ENCODE data around the gene FGF18. TPM values are rescaled to one million over a fixed set of nuclear protein-coding genes. Genes with fewer than 3 reads are reported as not detected.
"Not testable (repeated sequence)": the region's sequence is repeated elsewhere in the genome, so short reads cannot be mapped to it uniquely, and the experiment has no call there.

Gene FGF18
- total RNA-seq: 0.17 and 0.33 TPM in 2 replicates

GRCh38 chr5:171418982-171419687 lies at the start of gene FGF18:
Gene FGF18, plus strand, starts transcription at chr5:171419647. Its CDS starts 553 bp downstream, at chr5:171420200.
- intact Hi-C loops (cut with micrococcal nuclease): loop anchor here (1.0 to 10.0 kb wide), 3 partner anchors 488 to 876 kb away; no protein-coding TSS in a partner anchor
- peak; percentile 84 for DNase-seq
- no peaks in the 10 kb centered on the region for H3K9me3 Mint-ChIP-seq
- peaks cover 20% of the 10 kb centered on the region for H3K27me3 Mint-ChIP-seq
- peaks cover 13% of the 10 kb centered on the region for H3K4me1 Mint-ChIP-seq
- H3K4me3 Mint-ChIP-seq: peak within 1 kb of the TSS; percentile 80
- H3K27ac Mint-ChIP-seq: no peak within 1 kb of the TSS
- peaks cover 4% of the 10 kb centered on the region for H3K36me3 Mint-ChIP-seq (ENCODE audit: low read depth)

GRCh38 chr5:171369898-171370297 lies 49.5 kb upstream of the FGF18 start:
- DNase-seq: no peak
- intact Hi-C loops (cut with micrococcal nuclease): no loop called here
- Mint-ChIP-seq H3K27ac (no peak overlapping the region), H3K4me3 (no peak overlapping the region), H3K4me1 (no peaks in the 10 kb centered on the region), H3K9me3 (no peaks in the 10 kb centered on the region), H3K36me3 (ENCODE audit: low read depth) (no peaks in the 10 kb centered on the region), H3K27me3 (peaks cover 8% of the 10 kb centered on the region)

- DNase-seq; H3K4me1 Mint-ChIP-seq; H3K4me3 Mint-ChIP-seq; H3K36me3 Mint-ChIP-seq (ENCODE audit: low read depth); H3K9me3 Mint-ChIP-seq; H3K27me3 Mint-ChIP-seq; intact Hi-C loops (cut with micrococcal nuclease); H3K27ac Mint-ChIP-seq: not testable (repeated sequence)
These were observed 48.6 kb upstream of the FGF18 start for GRCh38 chr5:171370881-171371280.

GRCh38 chr5:171371326-171371725 lies 48.1 kb upstream of the FGF18 start:
- H3K4me3 Mint-ChIP-seq: no peak overlapping the region
- no peaks in the 10 kb centered on the region for H3K9me3 Mint-ChIP-seq
- H3K27me3 Mint-ChIP-seq: peaks cover 6% of the 10 kb centered on the region
- no peaks in the 10 kb centered on the region for H3K36me3 Mint-ChIP-seq (ENCODE audit: low read depth)
- no peaks in the 10 kb centered on the region for H3K4me1 Mint-ChIP-seq
- intact Hi-C loops (cut with micrococcal nuclease): no loop called here
- no peak for DNase-seq
- no peak overlapping the region for H3K27ac Mint-ChIP-seq

- Mint-ChIP-seq H3K27me3 (peaks cover 4% of the 10 kb centered on the region), H3K4me3 (no peak overlapping the region), H3K4me1 (peaks cover 2% of the 10 kb centered on the region), H3K36me3 (ENCODE audit: low read depth) (no peaks in the 10 kb centered on the region), H3K27ac (no peak overlapping the region), H3K9me3 (no peaks in the 10 kb centered on the region)
- no peak for DNase-seq
- intact Hi-C loops (cut with micrococcal nuclease): loop anchor here (10.0 kb wide), 1 partner anchor 1045 kb away; no protein-coding TSS in a partner anchor
These were observed 39.5 kb upstream of the FGF18 start for GRCh38 chr5:171379961-171380360.

- H3K27me3 Mint-ChIP-seq, H3K27ac Mint-ChIP-seq, H3K4me3 Mint-ChIP-seq, DNase-seq, H3K9me3 Mint-ChIP-seq: not testable (repeated sequence)
- Mint-ChIP-seq H3K36me3 (ENCODE audit: low read depth) (peaks cover 22% of the 10 kb centered on the region), H3K4me1 (peaks cover 24% of the 10 kb centered on the region)
- intact Hi-C loops (cut with micrococcal nuclease): loop anchor here (10.0 kb wide), 1 partner anchor 1050 kb away; no protein-coding TSS in a partner anchor
These were observed 35.0 kb upstream of the FGF18 start for GRCh38 chr5:171384416-171384815.

- not testable (repeated sequence) for H3K27ac Mint-ChIP-seq, H3K4me3 Mint-ChIP-seq, DNase-seq, H3K9me3 Mint-ChIP-seq, H3K27me3 Mint-ChIP-seq
- intact Hi-C loops (cut with micrococcal nuclease): loop anchor here (5.0 to 10.0 kb wide), 6 partner anchors 802 to 1947 kb away; partner anchors contain the start of genes DUSP1, SPDL1 and STK10
- peaks cover 27% of the 10 kb centered on the region for H3K4me1 Mint-ChIP-seq
- H3K36me3 Mint-ChIP-seq (ENCODE audit: low read depth): peaks cover 28% of the 10 kb centered on the region
These were observed 34.4 kb upstream of the FGF18 start for GRCh38 chr5:171384999-171385398.

GRCh38 chr5:171386006-171386671 lies 33.3 kb upstream of the FGF18 start:
- no peak for DNase-seq
- intact Hi-C loops (cut with micrococcal nuclease): loop anchor here (5.0 to 10.0 kb wide), 6 partner anchors 801 to 1946 kb away; partner anchors contain the start of genes DUSP1, SPDL1 and STK10
- peaks cover 40% of the 10 kb centered on the region for H3K36me3 Mint-ChIP-seq (ENCODE audit: low read depth)
- peak overlapping the region; percentile 60 for H3K27ac Mint-ChIP-seq
- H3K4me3 Mint-ChIP-seq: peak overlapping the region; percentile 58
- peaks cover 10% of the 10 kb centered on the region for H3K27me3 Mint-ChIP-seq
- H3K4me1 Mint-ChIP-seq: peaks cover 36% of the 10 kb centered on the region
- peaks cover 3% of the 10 kb centered on the region for H3K9me3 Mint-ChIP-seq

- no peak for DNase-seq
- H3K36me3 Mint-ChIP-seq (ENCODE audit: low read depth): peaks cover 47% of the 10 kb centered on the region
- H3K9me3 Mint-ChIP-seq: peaks cover 3% of the 10 kb centered on the region
- intact Hi-C loops (cut with micrococcal nuclease): loop anchor here (1.0 to 10.0 kb wide), 7 partner anchors 619 to 1945 kb away; partner anchors contain the start of genes DUSP1, FBXW11, SPDL1 and STK10
- H3K27ac Mint-ChIP-seq: peak overlapping the region; percentile 100
- peak overlapping the region; percentile 94 for H3K4me3 Mint-ChIP-seq
- peaks cover 40% of the 10 kb centered on the region for H3K4me1 Mint-ChIP-seq
- peaks cover 10% of the 10 kb centered on the region for H3K27me3 Mint-ChIP-seq
These were observed 32.5 kb upstream of the FGF18 start for GRCh38 chr5:171386861-171387344.

- peak within 1 kb of the TSS; percentile 100 for H3K27ac Mint-ChIP-seq
- peaks cover 52% of the 10 kb centered on the region for H3K36me3 Mint-ChIP-seq (ENCODE audit: low read depth)
- peaks cover 10% of the 10 kb centered on the region for H3K27me3 Mint-ChIP-seq
- peak; percentile 99 for DNase-seq
- peaks cover 3% of the 10 kb centered on the region for H3K9me3 Mint-ChIP-seq
- intact Hi-C loops (cut with micrococcal nuclease): loop anchor here (1.0 to 10.0 kb wide), 7 partner anchors 619 to 1945 kb away; partner anchors contain the start of genes DUSP1, FBXW11, SPDL1 and STK10
- H3K4me1 Mint-ChIP-seq: peaks cover 41% of the 10 kb centered on the region
- peak within 1 kb of the TSS; percentile 94 for H3K4me3 Mint-ChIP-seq
These were observed 32.0 kb upstream of the FGF18 start, which contains the start of gene NPM1 for GRCh38 chr5:171387345-171387969. Gene NPM1, plus strand, starts transcription at chr5:171387849. Its CDS starts 100 bp downstream, at chr5:171387949.

GRCh38 chr5:171387970-171388815 lies 31.3 kb upstream of the FGF18 start:
- peaks cover 59% of the 10 kb centered on the region for H3K36me3 Mint-ChIP-seq (ENCODE audit: low read depth)
- intact Hi-C loops (cut with micrococcal nuclease): loop anchor here (1.0 to 10.0 kb wide), 8 partner anchors 618 to 1944 kb away; partner anchors contain the start of genes CREBRF, DUSP1, FBXW11 and SPDL1
- peaks cover 48% of the 10 kb centered on the region for H3K4me1 Mint-ChIP-seq
- H3K27ac Mint-ChIP-seq: peak overlapping the region; percentile 100
- H3K9me3 Mint-ChIP-seq: peaks cover 3% of the 10 kb centered on the region
- peak; percentile 93 for DNase-seq
- peaks cover 8% of the 10 kb centered on the region for H3K27me3 Mint-ChIP-seq
- peak overlapping the region; percentile 94 for H3K4me3 Mint-ChIP-seq

- peak overlapping the region; percentile 100 for H3K27ac Mint-ChIP-seq
- peaks cover 48% of the 10 kb centered on the region for H3K4me1 Mint-ChIP-seq
These were observed 30.7 kb upstream of the FGF18 start for GRCh38 chr5:171388816-171389168.

More at GRCh38 chr5:171388816-171389168, 30.7 kb upstream of the FGF18 start:
- Mint-ChIP-seq H3K4me3 (peak overlapping the region; percentile 94), H3K36me3 (ENCODE audit: low read depth) (peaks cover 64% of the 10 kb centered on the region), H3K27me3 (peaks cover 7% of the 10 kb centered on the region), H3K9me3 (peaks cover 3% of the 10 kb centered on the region)
- intact Hi-C loops (cut with micrococcal nuclease): loop anchor here (2.0 to 10.0 kb wide), 7 partner anchors 799 to 1944 kb away; partner anchors contain the start of genes CREBRF, DUSP1, SPDL1 and STK10
- DNase-seq: peak; percentile 80

Data from activated CD4-positive, alpha-beta T cell treated with anti-CD3 and anti-CD28 coated beads, Interleukin-2, amount 10 ng/mL, durations not matched to agents 24 days and 14 days (primary cell).